GM23338 (cell line): ENCODE results near the gene VGLL2. TPM values are rescaled to one million over a fixed set of nuclear protein-coding genes. Genes with fewer than 3 reads are reported as not detected.
"Not testable (repeated sequence)": the region's sequence is repeated elsewhere in the genome, so short reads cannot be mapped to it uniquely, and the experiment has no call there.

Experiments used
- ATAC-seq: fragments of 200-7000 bp; cut with Tn5 transposase; 3 replicates; pipeline ENCODE4 v1.9.1; 2020
- DNase-seq: peaks from one replicate; pipeline ENCODE4 v3.0.0-alpha.2; 2015; ENCODE audit warnings: low spot score
- H2AFZ ChIP-seq: fragments of 200-600 bp; sonication (generic); 2 replicates; pipeline ENCODE4 v1.8.0; 2016; ENCODE audit warnings: antibody characterized with exemption, mild to moderate bottlenecking, moderate library complexity
- H3F3A ChIP-seq: fragments of 200-600 bp; sonication (generic); replicated peaks from 2 replicates; pipeline ENCODE4 v1.8.0; 2017; ENCODE audit warnings: antibody characterized with exemption, mixed run types, low read depth
- H3K27ac ChIP-seq: fragments of 200-600 bp; sonication (generic); 2 replicates; pipeline ENCODE4 v1.6.1; 2016; ENCODE audit warnings: low read depth
- H3K27me3 ChIP-seq: fragments of 200-600 bp; sonication (generic); 2 replicates; pipeline ENCODE4 v1.8.0; 2016; ENCODE audit warnings: mild to moderate bottlenecking, mixed run types, moderate library complexity; ENCODE audit not compliant: insufficient read depth
- H3K36me3 ChIP-seq: fragments of 200-600 bp; sonication (generic); 2 replicates; pipeline ENCODE4 v1.8.0; 2016; ENCODE audit warnings: mild to moderate bottlenecking; ENCODE audit not compliant: insufficient read depth
- H3K4me1 ChIP-seq: fragments of 200-600 bp; sonication (generic); 2 replicates; pipeline ENCODE4 v1.8.0; 2016; ENCODE audit warnings: mild to moderate bottlenecking, moderate library complexity; ENCODE audit not compliant: insufficient read depth
- H3K4me2 ChIP-seq: fragments of 200-600 bp; sonication (generic); 2 replicates; pipeline ENCODE4 v1.7.1; 2017; ENCODE audit warnings: mixed run types
- H3K4me3 ChIP-seq: fragments of 200-600 bp; sonication (generic); 2 replicates; pipeline ENCODE4 v1.6.1; 2016; ENCODE audit warnings: mixed run types
- H3K79me2 ChIP-seq: fragments of 200-600 bp; sonication (generic); replicated peaks from 2 replicates; pipeline ENCODE4 v1.8.0; 2017; ENCODE audit warnings: mild to moderate bottlenecking; ENCODE audit not compliant: insufficient read depth
- H3K9me2 ChIP-seq: fragments of 200-600 bp; sonication (generic); 2 replicates; pipeline ENCODE4 v1.8.0; 2017; ENCODE audit not compliant: insufficient read depth
- H4K20me1 ChIP-seq: fragments of 200-600 bp; sonication (generic); replicated peaks from 2 replicates; pipeline ENCODE4 v1.8.0; 2017; ENCODE audit warnings: mild to moderate bottlenecking; ENCODE audit not compliant: insufficient read depth
- H3K27ac Mint-ChIP-seq: 2 replicates; pipeline ENCODE4 v1.8.0; 2020; ENCODE audit warnings: inconsistent platforms, mild to moderate bottlenecking, moderate library complexity, mixed read lengths
- H3K27me3 Mint-ChIP-seq: 3 replicates; pipeline ENCODE4 v1.8.0; 2022; ENCODE audit warnings: low read depth, mild to moderate bottlenecking, moderate library complexity, mixed read lengths, inconsistent platforms; ENCODE audit not compliant: insufficient read depth, poor library complexity
- H3K36me3 Mint-ChIP-seq: 3 replicates; pipeline ENCODE4 v1.8.0; 2021; ENCODE audit warnings: low read depth, mild to moderate bottlenecking, inconsistent platforms, moderate library complexity, mixed read lengths
- H3K4me1 Mint-ChIP-seq: 3 replicates; pipeline ENCODE4 v1.8.0; 2020; ENCODE audit warnings: mild to moderate bottlenecking, inconsistent platforms, mixed read lengths
- H3K4me3 Mint-ChIP-seq: 3 replicates; pipeline ENCODE4 v1.8.0; 2021; ENCODE audit warnings: moderate library complexity, mild to moderate bottlenecking, inconsistent platforms, mixed read lengths
- H3K9me3 Mint-ChIP-seq: 3 replicates; pipeline ENCODE4 v1.8.0; 2020; ENCODE audit warnings: moderate library complexity, mild to moderate bottlenecking, inconsistent platforms, mixed read lengths
- ETS1 ChIP-seq: IDR thresholded peaks from 2 replicates; pipeline ENCODE4 v1.6.1; 2016; ENCODE audit warnings: antibody characterized with exemption
- EZH2 ChIP-seq: fragments of 200-600 bp; sonication (generic); IDR thresholded peaks from one replicate; pipeline ENCODE4 v1.8.0; 2017; ENCODE audit warnings: antibody characterized with exemption, mild to moderate bottlenecking, low read depth; ENCODE audit not compliant: unreplicated experiment
- NANOG ChIP-seq: IDR thresholded peaks from 2 replicates; pipeline ENCODE4 v1.6.1; 2016; ENCODE audit warnings: antibody characterized with exemption, borderline replicate concordance
- REST ChIP-seq: IDR thresholded peaks from one replicate; pipeline ENCODE4 v1.6.1; 2018; ENCODE audit warnings: antibody characterized with exemption; ENCODE audit not compliant: unreplicated experiment
- ZNF114 ChIP-seq: fragments of 250-450 bp; sonication (Bioruptor Pico); IDR thresholded peaks from 2 replicates; pipeline ENCODE4 v1.5.0; 2020; ENCODE audit warnings: mild to moderate bottlenecking, moderate library complexity
- ZNF331 ChIP-seq: fragments of 250-450 bp; sonication (Bioruptor Pico); IDR thresholded peaks from 2 replicates; pipeline ENCODE4 v1.5.0; 2020; ENCODE audit warnings: low read depth, mild to moderate bottlenecking, moderate library complexity
- polyA plus RNA-seq: library from polyadenylated mRNA; unstranded; fragments of >200 nt; fragmentation: Nextera tagmentation; extraction: Ambion mirVana; gene quantifications from 2 replicates; pipeline ENCODE4 v1.2.1, GENCODE V29; 2016
- total RNA-seq: library from RNA; depleted of rRNA; stranded (reverse); fragments of >200 nt; shearing (Covaris generic); gene quantifications from 2 replicates; pipeline ENCODE4 v1.2.3, GENCODE V29; 2014

VGLL2 gene
- total and polyA plus RNA-seq, 2 experiments from 2014 or later: not detected

GRCh38 chr6:117233145-117233544, 32.2 kb upstream of the VGLL2 start:
- Histone ChIP-seq H3K27me3 (no peaks in the 10 kb centered on the region), H3K4me3 (no peak overlapping the region), H3K4me2 (no peak overlapping the region), H4K20me1 (no peaks in the 10 kb centered on the region), H3K79me2 (no peaks in the 10 kb centered on the region), H3K4me1 (no peaks in the 10 kb centered on the region), H3K36me3 (no peaks in the 10 kb centered on the region), H3F3A (no peaks in the 10 kb centered on the region), H3K27ac (no peak overlapping the region), H2AFZ (no peak overlapping the region), H3K9me2 (0 out of 2 replicates have a peak, but pooled peaks cover 7% of the 10 kb centered on the region)
- H3K4me3 Mint-ChIP-seq: no peak overlapping the region
- H3K9me3 Mint-ChIP-seq: no peaks in the 10 kb centered on the region; the same call in 2 of the 3 replicates
- no peaks in the 10 kb centered on the region for H3K36me3 Mint-ChIP-seq
- H3K27ac Mint-ChIP-seq: no peak overlapping the region
- ATAC-seq: no peak
- TF ChIP-seq REST: no peak
- DNase-seq: no peak
- H3K4me1 Mint-ChIP-seq: no peaks in the 10 kb centered on the region
- peaks cover 5% of the 10 kb centered on the region for H3K27me3 Mint-ChIP-seq

GRCh38 chr6:117237561-117237960, 27.8 kb upstream of the VGLL2 start:
- no peaks in the 10 kb centered on the region for H3K4me1 Mint-ChIP-seq
- ATAC-seq: no peak
- no peak overlapping the region for H3K4me2 ChIP-seq
- TF ChIP-seq NANOG: no peak
- TF ChIP-seq ETS1: no peak
- no peak for TF ChIP-seq EZH2
- no peak for TF ChIP-seq ZNF331 (CRISPR knock-in tag)
- TF ChIP-seq ZNF114 (CRISPR knock-in tag): no peak
- H3F3A ChIP-seq: no peaks in the 10 kb centered on the region
- no peak overlapping the region for H3K4me3 ChIP-seq
- H3K9me3 Mint-ChIP-seq: no peaks in the 10 kb centered on the region; the same call in 2 of the 3 replicates
- H3K36me3 Mint-ChIP-seq: no peaks in the 10 kb centered on the region
- H3K79me2 ChIP-seq: no peaks in the 10 kb centered on the region
- no peak overlapping the region for H3K4me3 Mint-ChIP-seq
- DNase-seq: no peak
- no peaks in the 10 kb centered on the region for H3K27me3 ChIP-seq
- H4K20me1 ChIP-seq: no peaks in the 10 kb centered on the region
- H3K9me2 ChIP-seq: 0 out of 2 replicates have a peak, but pooled peaks cover 5% of the 10 kb centered on the region
- H3K27me3 Mint-ChIP-seq: peaks cover 5% of the 10 kb centered on the region
- H3K27ac ChIP-seq: no peak overlapping the region
- no peak overlapping the region for H2AFZ ChIP-seq
- H3K36me3 ChIP-seq: no peaks in the 10 kb centered on the region
- no peaks in the 10 kb centered on the region for H3K4me1 ChIP-seq
- H3K27ac Mint-ChIP-seq: no peak overlapping the region

GRCh38 chr6:117244571-117244970, 20.8 kb upstream of the VGLL2 start:
- peak overlapping the region; percentile 35; the same call in 1 of the 2 replicates for H3K4me3 ChIP-seq
- H4K20me1 ChIP-seq, ATAC-seq, H3K9me2 ChIP-seq, H3K4me1 ChIP-seq, H3K4me1 Mint-ChIP-seq, H2AFZ ChIP-seq, H3F3A ChIP-seq, H3K36me3 Mint-ChIP-seq, H3K27ac ChIP-seq, DNase-seq, H3K36me3 ChIP-seq, H3K79me2 ChIP-seq, H3K27ac Mint-ChIP-seq, H3K27me3 ChIP-seq, H3K27me3 Mint-ChIP-seq, H3K9me3 Mint-ChIP-seq: not testable (repeated sequence)
- H3K4me3 Mint-ChIP-seq: peak overlapping the region; percentile 67
- H3K4me2 ChIP-seq: peak overlapping the region; percentile 37; the same call in 1 of the 2 replicates

- not testable (repeated sequence) for H3K4me1 ChIP-seq, H3K4me2 ChIP-seq, H4K20me1 ChIP-seq, H3K36me3 Mint-ChIP-seq, H3K9me3 Mint-ChIP-seq, H3F3A ChIP-seq, H3K27me3 ChIP-seq, H2AFZ ChIP-seq, H3K79me2 ChIP-seq, H3K36me3 ChIP-seq, H3K27ac ChIP-seq, H3K4me1 Mint-ChIP-seq, H3K27ac Mint-ChIP-seq, ATAC-seq, H3K9me2 ChIP-seq, H3K27me3 Mint-ChIP-seq
- DNase-seq: peak; percentile 17
- peak overlapping the region; percentile 67; the same call in 2 of the 3 replicates for H3K4me3 Mint-ChIP-seq
- H3K4me3 ChIP-seq: peak overlapping the region; percentile 35; the same call in 1 of the 2 replicates
These were observed 20.4 kb upstream of the VGLL2 start for GRCh38 chr6:117244979-117245378.
